Measurements from ENCODE around the gene ANKRD17.

Gene ANKRD17

GRCh38 chr4:73028621-73029020 is 230.0 kb downstream of the ANKRD17 start:
- H2AFZ ChIP-seq (ENCODE audit: low read depth, low read length): no peak overlapping the region
- no peak overlapping the region for H3K4me2 ChIP-seq (ENCODE audit: insufficient read depth, low read length)
- DNase-seq: no peak
- no peak overlapping the region for H3K9ac ChIP-seq (ENCODE audit: low read depth, low read length)
- H3K27me3 ChIP-seq (ENCODE audit: insufficient read depth, low read length, poor library complexity): no peaks in the 10 kb centered on the region
- H3K9me3 ChIP-seq (ENCODE audit: insufficient read depth, low read length, severe bottlenecking): no peaks in the 10 kb centered on the region
- no peaks in the 10 kb centered on the region for H3K36me3 ChIP-seq (ENCODE audit: insufficient read depth, low read length)
- no peaks in the 10 kb centered on the region for H3K79me2 ChIP-seq (ENCODE audit: insufficient read depth, low read length)
- H4K20me1 ChIP-seq (ENCODE audit: insufficient read depth, low read length): no peaks in the 10 kb centered on the region
- TF ChIP-seq EZH2 (IDR thresholded peaks at IDR 0.05; ENCODE audit: borderline replicate concordance, low read depth, low read length, severe bottlenecking): no peak
- TF ChIP-seq, protein P1, sequence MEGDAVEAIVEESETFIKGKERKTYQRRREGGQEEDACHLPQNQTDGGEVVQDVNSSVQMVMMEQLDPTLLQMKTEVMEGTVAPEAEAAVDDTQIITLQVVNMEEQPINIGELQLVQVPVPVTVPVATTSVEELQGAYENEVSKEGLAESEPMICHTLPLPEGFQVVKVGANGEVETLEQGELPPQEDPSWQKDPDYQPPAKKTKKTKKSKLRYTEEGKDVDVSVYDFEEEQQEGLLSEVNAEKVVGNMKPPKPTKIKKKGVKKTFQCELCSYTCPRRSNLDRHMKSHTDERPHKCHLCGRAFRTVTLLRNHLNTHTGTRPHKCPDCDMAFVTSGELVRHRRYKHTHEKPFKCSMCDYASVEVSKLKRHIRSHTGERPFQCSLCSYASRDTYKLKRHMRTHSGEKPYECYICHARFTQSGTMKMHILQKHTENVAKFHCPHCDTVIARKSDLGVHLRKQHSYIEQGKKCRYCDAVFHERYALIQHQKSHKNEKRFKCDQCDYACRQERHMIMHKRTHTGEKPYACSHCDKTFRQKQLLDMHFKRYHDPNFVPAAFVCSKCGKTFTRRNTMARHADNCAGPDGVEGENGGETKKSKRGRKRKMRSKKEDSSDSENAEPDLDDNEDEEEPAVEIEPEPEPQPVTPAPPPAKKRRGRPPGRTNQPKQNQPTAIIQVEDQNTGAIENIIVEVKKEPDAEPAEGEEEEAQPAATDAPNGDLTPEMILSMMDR (IDR thresholded peaks at IDR 0.05; ENCODE audit: borderline replicate concordance, extremely low read depth, low read length, poor library complexity, severe bottlenecking): no peak
- no peaks in the 10 kb centered on the region for H3K4me1 ChIP-seq (ENCODE audit: insufficient read depth, low read length)
- no peak overlapping the region for H3K4me3 ChIP-seq (ENCODE audit: low read depth in 1 of 2, low read length in 2 of 2)
- no peak overlapping the region for H3K27ac ChIP-seq (ENCODE audit: low read length)
- no peak for ATAC-seq (ENCODE audit: insufficient read depth, low read depth)
